CD14-positive monocyte (primary cell): Measurements from ENCODE around the gene THSD4. TPM values are rescaled to one million over a fixed set of nuclear protein-coding genes. Genes with fewer than 3 reads are reported as not detected.

Experiments
- DNase-seq, 3 donors: peaks; one replicate each; pipeline ENCODE4 v3.0.0-alpha.2; 2011 to 2022
- H2AFZ ChIP-seq: 2 replicates; pipeline ENCODE4 v1.6.0; 2012; ENCODE audit warnings: mild to moderate bottlenecking, low read depth, low read length, inconsistent platforms; ENCODE audit not compliant: insufficient read depth, poor library complexity, severe bottlenecking
- H3K27ac ChIP-seq, 2 donors: 1 replicate in 1 of 2; 2 replicates in 1 of 2; pipeline ENCODE4 v1.5.1; 2012 to 2013; ENCODE audit warnings: low read length in 2 of 2, control low read depth in 1 of 2, inconsistent platforms in 1 of 2, low read depth in 1 of 2, mild to moderate bottlenecking in 1 of 2
- H3K27me3 ChIP-seq, 2 donors: one replicate each; pipeline versions ENCODE4 v1.6.0 to v1.6.1; 2011 to 2013; ENCODE audit warnings: low read length in 2 of 2; ENCODE audit not compliant: control insufficient read depth in 2 of 2, insufficient read depth in 2 of 2
- H3K36me3 ChIP-seq, 2 donors: replicated peaks in 1 of 2; 1 replicate in 1 of 2; 2 replicates in 1 of 2; pipeline versions ENCODE4 v1.5.1 to v1.6.1; 2012 to 2013; ENCODE audit warnings: low read length in 2 of 2, control low read depth in 1 of 2, inconsistent platforms in 1 of 2, mild to moderate bottlenecking in 1 of 2; ENCODE audit not compliant: insufficient read depth in 2 of 2, control insufficient read depth in 1 of 2
- H3K4me1 ChIP-seq, 2 donors: 1 replicate in 1 of 2; 2 replicates in 1 of 2; pipeline versions ENCODE4 v1.5.1 to v1.6.1; 2012 to 2013; ENCODE audit warnings: low read length in 2 of 2, control low read depth in 1 of 2, inconsistent platforms in 1 of 2, mild to moderate bottlenecking in 1 of 2, moderate library complexity in 1 of 2; ENCODE audit not compliant: insufficient read depth in 2 of 2, control insufficient read depth in 1 of 2
- H3K4me2 ChIP-seq: replicated peaks from 2 replicates; pipeline ENCODE3; 2012; ENCODE audit warnings: low read length, moderate library complexity, mild to moderate bottlenecking; ENCODE audit not compliant: poor library complexity, severe bottlenecking; ENCODE audit errors: extremely low read depth
- H3K4me3 ChIP-seq, 3 experiments: fragments of 200-600 bp in 1 of 3; sonication (generic) in 1 of 3; replicated peaks in 1 of 3; 1 replicate in 2 of 3; 2 replicates in 1 of 3; pipeline ENCODE4 v1.5.1; 2011 to 2013; ENCODE audit warnings: low read length in 3 of 3, mild to moderate bottlenecking in 3 of 3, control low read depth in 2 of 3, low read depth in 2 of 3, inconsistent platforms in 1 of 3, moderate library complexity in 1 of 3
- H3K79me2 ChIP-seq: 2 replicates; pipeline ENCODE4 v1.6.0; 2012; ENCODE audit warnings: mild to moderate bottlenecking, control low read depth, inconsistent platforms, low read length, moderate library complexity; ENCODE audit not compliant: insufficient read depth
- H3K9ac ChIP-seq: 2 replicates; pipeline ENCODE4 v1.6.0; 2017; ENCODE audit warnings: low read length, mild to moderate bottlenecking; ENCODE audit not compliant: insufficient read depth, poor library complexity, severe bottlenecking
- H3K9me3 ChIP-seq, 2 donors: replicated peaks in 1 of 2; 1 replicate in 1 of 2; 2 replicates in 1 of 2; pipeline versions ENCODE4 v1.5.1 to v1.6.1; 2012 to 2013; ENCODE audit warnings: low read length in 2 of 2, control low read depth in 1 of 2; ENCODE audit not compliant: control insufficient read depth in 1 of 2, insufficient read depth in 1 of 2
- H4K20me1 ChIP-seq: 2 replicates; pipeline ENCODE4 v1.6.0; 2012; ENCODE audit warnings: mild to moderate bottlenecking, low read length, control low read depth, moderate library complexity; ENCODE audit not compliant: insufficient read depth
- H3K27ac Mint-ChIP-seq, 7 donors: one replicate each; pipeline ENCODE4 v1.8.0; 2020; ENCODE audit warnings: mild to moderate bottlenecking in 7 of 7, mixed read lengths in 7 of 7, moderate library complexity in 6 of 7, inconsistent platforms in 2 of 7
- H3K27me3 Mint-ChIP-seq, 3 donors: one replicate each; pipeline ENCODE4 v1.8.0; 2021 to 2022; ENCODE audit warnings: low read depth in 3 of 3, mild to moderate bottlenecking in 3 of 3, mixed read lengths in 3 of 3, moderate library complexity in 3 of 3, inconsistent platforms in 1 of 3
- H3K36me3 Mint-ChIP-seq, 2 donors: one replicate each; pipeline ENCODE4 v1.8.0; 2020; ENCODE audit warnings: mixed read lengths in 2 of 2, inconsistent platforms in 1 of 2, mild to moderate bottlenecking in 1 of 2
- H3K4me1 Mint-ChIP-seq: one replicate; pipeline ENCODE4 v1.8.0; 2020; ENCODE audit warnings: mild to moderate bottlenecking, mixed read lengths
- H3K4me3 Mint-ChIP-seq, 2 donors: one replicate each; pipeline ENCODE4 v1.8.0; 2020; ENCODE audit warnings: mild to moderate bottlenecking in 2 of 2, mixed read lengths in 2 of 2, moderate library complexity in 1 of 2
- H3K9me3 Mint-ChIP-seq, 7 donors: one replicate each; pipeline ENCODE4 v1.8.0; 2020 to 2022; ENCODE audit warnings: mixed read lengths in 7 of 7, mild to moderate bottlenecking in 6 of 7, moderate library complexity in 6 of 7, inconsistent platforms in 2 of 7
- WGBS: methylation state at CpG from one replicate; pipeline ENCODE4 v1.1.5; 2013; ENCODE audit warnings: missing lambda C conversion rate; ENCODE audit not compliant: insufficient coverage; 5-methylcytosine and 5-hydroxymethylcytosine counted together
- intact Hi-C, 2 donors: fragments of 100-400 bp; cut with micrococcal nuclease; formaldehyde crosslinking; loops; one replicate each; pipeline versions ENCODE4 v1.15.0 to v1.15.1; 2023
- polyA plus RNA-seq, 3 donors: library from polyadenylated mRNA; depleted of rRNA in 1 of 3; unstranded in 2 of 3; stranded (reverse) in 1 of 3; fragments of 300-500 nt in 2 of 3; fragments of >200 nt in 1 of 3; fragmentation: Illumina TruSeq in 2 of 3; gene quantifications; 1 replicate in 2 of 3; 2 replicates in 1 of 3; pipeline ENCODE4 v1.2.3, GENCODE V29; 2012 to 2021
- TF ChIP-seq, protein P1 (sequence below): fragments of 200-600 bp; IDR thresholded peaks from one replicate; pipeline ENCODE4 v1.8.0; 2022; ENCODE audit warnings: antibody characterized with exemption, mild to moderate bottlenecking

The THSD4 gene
- polyA plus RNA-seq, 3 donors: not detected

DNA sequence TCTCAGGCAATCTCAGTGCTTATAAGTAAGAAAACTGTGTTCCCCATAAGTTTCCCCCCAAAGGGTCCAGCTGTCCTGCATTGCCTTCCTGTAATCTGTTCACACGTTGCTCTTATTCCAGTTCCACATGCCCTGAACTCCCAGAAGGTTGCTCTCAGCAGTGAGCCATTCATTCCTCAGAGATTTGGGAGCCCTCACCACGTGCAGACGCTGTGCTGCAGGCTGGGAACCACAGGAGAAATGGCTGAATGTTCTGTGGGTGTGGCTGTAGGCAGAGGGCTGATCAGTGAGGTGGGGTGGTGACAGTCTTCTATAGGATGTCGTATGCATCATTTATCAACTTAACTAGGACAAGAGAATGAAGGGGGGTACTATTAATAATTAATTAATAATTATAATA is 3.3 kb upstream of the THSD4 start:
- no peak overlapping the region for H3K27ac ChIP-seq
- intact Hi-C loops: no loop called here
- no peaks in the 10 kb centered on the region for H4K20me1 ChIP-seq
- Mint-ChIP-seq H3K27ac (no peak overlapping the region), H3K4me1 (peaks cover 11% of the 10 kb centered on the region), H3K36me3 (peaks cover 0 to 4% of the 10 kb centered on the region in 2 donors), H3K27me3 (peaks cover 28 to 42% (median 37%) of the 10 kb centered on the region in 3 donors), H3K4me3 (no peak overlapping the region), H3K9me3 (peaks cover 0 to 7% (median 3%) of the 10 kb centered on the region in 7 donors)
- WGBS: 56% methylated on average over 3 of the region's 4 CpGs
- H3K4me2 ChIP-seq: no peak overlapping the region
- peaks cover 15 to 32% of the 10 kb centered on the region in 2 donors for H3K27me3 ChIP-seq
- H3K9ac ChIP-seq: no peak overlapping the region
- peaks cover 5 to 6% of the 10 kb centered on the region in 2 donors for H3K4me1 ChIP-seq
- peaks cover 0 to 3% of the 10 kb centered on the region in 2 donors for H3K9me3 ChIP-seq
- no peaks in the 10 kb centered on the region for H3K36me3 ChIP-seq
- H3K4me3 ChIP-seq: no peak overlapping the region
- H3K79me2 ChIP-seq: no peaks in the 10 kb centered on the region
- TF ChIP-seq, protein P1, sequence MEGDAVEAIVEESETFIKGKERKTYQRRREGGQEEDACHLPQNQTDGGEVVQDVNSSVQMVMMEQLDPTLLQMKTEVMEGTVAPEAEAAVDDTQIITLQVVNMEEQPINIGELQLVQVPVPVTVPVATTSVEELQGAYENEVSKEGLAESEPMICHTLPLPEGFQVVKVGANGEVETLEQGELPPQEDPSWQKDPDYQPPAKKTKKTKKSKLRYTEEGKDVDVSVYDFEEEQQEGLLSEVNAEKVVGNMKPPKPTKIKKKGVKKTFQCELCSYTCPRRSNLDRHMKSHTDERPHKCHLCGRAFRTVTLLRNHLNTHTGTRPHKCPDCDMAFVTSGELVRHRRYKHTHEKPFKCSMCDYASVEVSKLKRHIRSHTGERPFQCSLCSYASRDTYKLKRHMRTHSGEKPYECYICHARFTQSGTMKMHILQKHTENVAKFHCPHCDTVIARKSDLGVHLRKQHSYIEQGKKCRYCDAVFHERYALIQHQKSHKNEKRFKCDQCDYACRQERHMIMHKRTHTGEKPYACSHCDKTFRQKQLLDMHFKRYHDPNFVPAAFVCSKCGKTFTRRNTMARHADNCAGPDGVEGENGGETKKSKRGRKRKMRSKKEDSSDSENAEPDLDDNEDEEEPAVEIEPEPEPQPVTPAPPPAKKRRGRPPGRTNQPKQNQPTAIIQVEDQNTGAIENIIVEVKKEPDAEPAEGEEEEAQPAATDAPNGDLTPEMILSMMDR: no peak
- no peak for DNase-seq
- H2AFZ ChIP-seq: no peak overlapping the region

- no peaks in the 10 kb centered on the region for H3K36me3 ChIP-seq
- H3K36me3 Mint-ChIP-seq: peaks cover 0 to 4% of the 10 kb centered on the region in 2 donors
- H3K4me3 Mint-ChIP-seq: no peak overlapping the region
- intact Hi-C loops: no loop called here
- TF ChIP-seq, protein P1: no peak
- no peak overlapping the region for H3K4me2 ChIP-seq
- no peak overlapping the region for H2AFZ ChIP-seq
- 100% methylated on average over 1 of the region's 2 CpGs for WGBS
- no peaks in the 10 kb centered on the region for H3K79me2 ChIP-seq
- no peak for DNase-seq
- no peak overlapping the region for H3K9ac ChIP-seq
- H3K4me1 Mint-ChIP-seq: peaks cover 11% of the 10 kb centered on the region
- peaks cover 0 to 3% of the 10 kb centered on the region in 2 donors for H3K9me3 ChIP-seq
- no peak overlapping the region for H3K27ac ChIP-seq
- peaks cover 0 to 7% (median 3%) of the 10 kb centered on the region in 7 donors for H3K9me3 Mint-ChIP-seq
- H3K4me3 ChIP-seq: no peak overlapping the region
- peaks cover 33 to 47% (median 41%) of the 10 kb centered on the region in 3 donors for H3K27me3 Mint-ChIP-seq
- H4K20me1 ChIP-seq: no peaks in the 10 kb centered on the region
- H3K4me1 ChIP-seq: peaks cover 5 to 6% of the 10 kb centered on the region in 2 donors
- H3K27me3 ChIP-seq: peaks cover 20 to 37% of the 10 kb centered on the region in 2 donors
- no peak overlapping the region for H3K27ac Mint-ChIP-seq
Measured at GRCh38 chr15:71112429-71112828, 2.8 kb upstream of the THSD4 start.
